Astrocyte of the cerebellum (primary cell): ENCODE data around the gene TNFRSF25.

ENCODE experiments used
- DNase-seq: peaks from one replicate; pipeline ENCODE4 v3.0.0-alpha.2; 2011; ENCODE audit warnings: low read depth
- H3K4me3 ChIP-seq: 2 replicates; pipeline ENCODE4 v1.5.1; 2011; ENCODE audit warnings: mild to moderate bottlenecking, low read depth, low read length, moderate library complexity
- CTCF ChIP-seq: IDR thresholded peaks from 2 replicates; pipeline ENCODE4 v1.5.1; 2012; ENCODE audit warnings: low read length, low read depth, moderate library complexity, mild to moderate bottlenecking; ENCODE audit errors: missing control alignments
- in situ Hi-C: cut with HindIII; loops from 2 replicates; pipeline ENCODE4 v1.10.0; 2017; ENCODE audit warnings: low sequenced_read_pairs

TNFRSF25 gene

GRCh38 chr1:6491966-6492365 is 26.0 kb upstream of the TNFRSF25 start:
- no peak for TF ChIP-seq CTCF
- DNase-seq, result no peak
- peak overlapping the region; percentile 88 for H3K4me3 ChIP-seq
- in situ Hi-C loops, result no loop called here

- peak within 1 kb of the TSS; percentile 88 for H3K4me3 ChIP-seq
- TF ChIP-seq CTCF, result no peak
- peak; percentile 18 for DNase-seq
- in situ Hi-C loops, result no loop called here
These were observed 25.5 kb upstream of the TNFRSF25 start, which contains the start of gene PLEKHG5 for GRCh38 chr1:6491480-6491962. TSS of gene PLEKHG5 (minus strand) at chr1:6491667. CDS start at chr1:6477571, 14,096 bp downstream.

GRCh38 chr1:6491081-6491449 is 25.1 kb upstream of the TNFRSF25 start:
- H3K4me3 ChIP-seq, result peak overlapping the region; percentile 88
- in situ Hi-C loops, result no loop called here
- no peak for TF ChIP-seq CTCF
- DNase-seq, result no peak

- peak overlapping the region; percentile 88 for H3K4me3 ChIP-seq
- TF ChIP-seq CTCF, result no peak
- DNase-seq, result peak; percentile 24
- in situ Hi-C loops, result no loop called here
These were observed 24.5 kb upstream of the TNFRSF25 start for GRCh38 chr1:6490181-6491080.

- DNase-seq, result peak; percentile 37
- H3K4me3 ChIP-seq, result peak overlapping the region; percentile 88
- TF ChIP-seq CTCF, result peak; percentile 92
- in situ Hi-C loops, result no loop called here
These were observed 23.8 kb upstream of the TNFRSF25 start for GRCh38 chr1:6489799-6490180.

- TF ChIP-seq CTCF, result no peak
- peak overlapping the region; percentile 88 for H3K4me3 ChIP-seq
- in situ Hi-C loops, result no loop called here
- DNase-seq, result no peak
These were observed 23.4 kb upstream of the TNFRSF25 start for GRCh38 chr1:6489383-6489765.
